ENCODE data around the gene AQP1. TPM values are rescaled to one million over a fixed set of nuclear protein-coding genes. Genes with fewer than 3 reads are reported as not detected.

Gene AQP1
- total RNA-seq, 4 donors from 2014 or later: 12.4 to 86.5 (median 71.5) TPM

DNA sequence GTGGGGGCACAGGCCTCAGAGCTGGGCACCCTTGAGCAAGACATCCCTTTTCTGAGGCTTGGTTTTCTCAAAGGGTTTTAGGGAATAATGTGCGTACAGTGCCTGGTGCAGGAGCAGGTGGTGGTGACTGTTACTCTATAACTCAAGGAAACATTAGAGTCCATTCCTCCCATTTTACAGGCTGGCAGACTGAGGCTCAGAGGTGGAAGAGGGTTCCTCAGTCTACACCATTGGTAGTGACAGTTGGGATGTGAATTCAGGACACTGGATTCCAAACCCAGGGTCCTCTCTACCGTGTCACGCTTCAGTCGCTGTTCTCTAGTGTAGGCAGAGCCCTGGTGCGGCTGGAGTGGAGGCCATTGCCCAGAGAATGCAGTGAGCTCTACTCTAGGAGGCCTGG, 40.0 kb upstream of the AQP1 start:
- DNase-seq: no peak
- Histone ChIP-seq H3K27me3 (no peaks in the 10 kb centered on the region), H3K36me3 (peaks cover 0 to 7% (median 0%) of the 10 kb centered on the region in 3 donors), H3K4me1 (peaks cover 0 to 10% (median 0%) of the 10 kb centered on the region in 4 donors), H3K4me3 (no peak overlapping the region), H3K9me3 (no peaks in the 10 kb centered on the region), H3K27ac (no peak overlapping the region)
- TF ChIP-seq POLR2A (IDR thresholded peaks at IDR 0.05): no peak
- TF ChIP-seq, protein P1, sequence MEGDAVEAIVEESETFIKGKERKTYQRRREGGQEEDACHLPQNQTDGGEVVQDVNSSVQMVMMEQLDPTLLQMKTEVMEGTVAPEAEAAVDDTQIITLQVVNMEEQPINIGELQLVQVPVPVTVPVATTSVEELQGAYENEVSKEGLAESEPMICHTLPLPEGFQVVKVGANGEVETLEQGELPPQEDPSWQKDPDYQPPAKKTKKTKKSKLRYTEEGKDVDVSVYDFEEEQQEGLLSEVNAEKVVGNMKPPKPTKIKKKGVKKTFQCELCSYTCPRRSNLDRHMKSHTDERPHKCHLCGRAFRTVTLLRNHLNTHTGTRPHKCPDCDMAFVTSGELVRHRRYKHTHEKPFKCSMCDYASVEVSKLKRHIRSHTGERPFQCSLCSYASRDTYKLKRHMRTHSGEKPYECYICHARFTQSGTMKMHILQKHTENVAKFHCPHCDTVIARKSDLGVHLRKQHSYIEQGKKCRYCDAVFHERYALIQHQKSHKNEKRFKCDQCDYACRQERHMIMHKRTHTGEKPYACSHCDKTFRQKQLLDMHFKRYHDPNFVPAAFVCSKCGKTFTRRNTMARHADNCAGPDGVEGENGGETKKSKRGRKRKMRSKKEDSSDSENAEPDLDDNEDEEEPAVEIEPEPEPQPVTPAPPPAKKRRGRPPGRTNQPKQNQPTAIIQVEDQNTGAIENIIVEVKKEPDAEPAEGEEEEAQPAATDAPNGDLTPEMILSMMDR (IDR thresholded peaks at IDR 0.05): no peak

DNA sequence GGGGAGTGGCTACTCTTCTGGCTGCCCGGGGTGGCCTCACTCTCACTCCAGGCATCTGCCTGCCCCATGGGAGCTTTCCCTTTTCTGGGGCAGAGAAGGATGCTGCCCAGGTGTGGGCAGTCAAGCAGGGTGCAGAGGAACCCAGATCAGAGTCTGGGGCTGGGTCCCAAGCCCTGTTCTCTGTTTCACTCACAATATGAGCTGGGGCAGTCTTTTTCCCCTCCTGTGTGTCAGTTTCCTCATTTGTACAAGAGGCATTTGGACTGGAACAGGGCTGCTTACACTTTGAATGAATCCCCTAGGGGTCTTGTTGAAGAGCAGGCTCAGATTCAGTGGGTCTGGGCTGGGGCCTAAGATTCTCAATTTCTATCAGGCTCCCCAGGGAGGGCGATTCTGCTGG, 38.4 kb upstream of the AQP1 start:
- DNase-seq: no peak
- H3K27me3 ChIP-seq: no peaks in the 10 kb centered on the region
- no peak overlapping the region for H3K4me3 ChIP-seq
- peaks cover 0 to 7% (median 0%) of the 10 kb centered on the region in 3 donors for H3K36me3 ChIP-seq
- H3K27ac ChIP-seq: no peak overlapping the region
- H3K9me3 ChIP-seq: no peaks in the 10 kb centered on the region
- TF ChIP-seq POLR2A (IDR thresholded peaks at IDR 0.05): no peak
- TF ChIP-seq, protein P1 (IDR thresholded peaks at IDR 0.05): no peak
- H3K4me1 ChIP-seq: no peaks in the 10 kb centered on the region

DNA sequence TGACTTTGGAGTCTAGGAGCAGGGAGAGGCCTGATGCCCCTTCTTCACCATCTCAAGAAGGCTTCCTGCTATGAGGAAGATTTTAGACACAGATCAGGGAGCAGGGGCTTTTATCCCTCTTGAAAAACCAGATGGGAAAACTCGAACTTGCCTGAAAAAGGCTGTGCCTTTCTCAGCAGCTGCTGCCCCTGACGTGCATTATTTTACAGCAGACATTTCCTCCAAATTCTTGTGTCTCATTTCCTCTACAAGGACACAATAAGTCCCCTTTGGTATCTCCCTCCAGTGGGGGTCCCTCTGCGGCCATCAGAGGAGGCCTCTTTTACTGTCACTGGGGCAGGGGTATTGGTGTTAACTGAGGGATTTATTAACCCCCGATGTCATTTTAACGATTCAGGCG, 38.0 kb upstream of the AQP1 start:
- DNase-seq: no peak
- no peak overlapping the region for H3K27ac ChIP-seq
- TF ChIP-seq, protein P1 (IDR thresholded peaks at IDR 0.05): no peak
- TF ChIP-seq POLR2A (IDR thresholded peaks at IDR 0.05): no peak
- H3K9me3 ChIP-seq: no peaks in the 10 kb centered on the region
- no peaks in the 10 kb centered on the region for H3K27me3 ChIP-seq
- peaks cover 0 to 7% (median 0%) of the 10 kb centered on the region in 3 donors for H3K36me3 ChIP-seq
- H3K4me1 ChIP-seq: no peaks in the 10 kb centered on the region
- H3K4me3 ChIP-seq: no peak overlapping the region

DNA sequence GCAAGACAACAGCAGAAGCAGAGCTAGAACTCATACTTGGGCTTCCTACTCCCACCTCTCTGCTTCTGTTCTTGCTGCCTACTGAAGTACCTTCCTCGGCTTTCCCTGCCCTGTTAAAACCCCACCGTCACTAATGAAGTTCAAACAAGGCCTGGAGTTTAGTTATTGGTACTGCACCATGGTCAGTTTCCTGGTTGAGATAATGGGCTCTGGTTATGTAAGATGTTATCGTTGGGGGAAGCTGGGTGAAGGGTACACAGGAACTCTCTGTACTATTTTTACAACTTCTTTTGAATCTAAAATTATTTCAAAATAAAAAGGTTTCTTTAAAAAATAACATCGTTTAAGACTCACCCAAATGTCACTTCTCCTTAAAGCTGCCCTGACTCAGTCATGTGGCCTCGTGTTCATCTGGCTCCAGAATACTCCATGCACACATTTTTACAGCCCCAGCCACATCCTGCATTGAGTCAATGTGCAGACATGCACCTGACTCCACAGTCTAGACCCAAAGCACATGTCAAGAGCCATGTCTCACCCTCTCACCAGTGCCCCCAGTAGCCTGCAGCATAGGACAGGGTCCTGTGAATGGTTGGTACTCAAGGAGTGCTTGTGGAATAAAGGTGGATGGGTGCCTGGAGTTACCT, 36.9 kb upstream of the AQP1 start:
- no peak overlapping the region for H3K27ac ChIP-seq

DNA sequence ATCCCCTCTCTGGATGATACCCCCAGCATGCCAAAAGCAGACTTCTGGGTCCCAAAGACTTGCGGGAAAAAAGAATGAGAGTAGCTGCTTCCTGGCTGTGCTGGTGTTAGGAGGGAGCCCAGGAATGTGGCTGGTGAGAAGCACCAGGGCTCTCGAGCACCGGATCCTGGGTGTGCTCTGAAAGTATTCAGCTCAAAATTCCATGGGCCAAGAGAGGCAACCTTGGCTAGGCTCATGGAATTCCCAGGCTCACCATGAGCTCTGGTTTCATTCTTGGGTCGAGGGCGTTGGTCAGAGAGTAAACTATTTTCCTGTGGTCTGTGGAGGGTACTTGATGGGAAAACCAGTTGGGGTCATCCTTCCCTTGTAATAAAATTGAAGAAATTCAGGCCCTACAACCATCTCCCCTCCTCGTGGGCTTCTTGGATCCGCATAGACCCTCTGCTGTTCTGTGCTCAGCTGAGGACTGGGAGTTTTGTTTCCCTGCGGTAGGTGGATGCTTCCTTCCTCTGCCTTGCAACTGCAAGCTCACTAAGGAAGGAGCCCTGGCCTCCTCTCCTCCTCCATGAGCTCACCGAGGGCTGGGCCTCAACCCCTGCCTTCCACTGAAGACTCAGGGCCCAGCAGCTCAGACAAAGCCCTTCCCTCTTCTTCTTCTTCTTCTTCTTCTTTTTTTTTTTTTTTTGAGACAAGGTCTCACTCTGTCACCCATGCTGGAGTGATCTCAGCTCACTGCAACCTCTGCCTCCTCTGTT, 34.5 kb upstream of the AQP1 start:
- TF ChIP-seq, protein P1 (IDR thresholded peaks at IDR 0.05): no peak
- no peak for TF ChIP-seq POLR2A (IDR thresholded peaks at IDR 0.05)
- H3K4me3 ChIP-seq: no peak overlapping the region
- no peaks in the 10 kb centered on the region for H3K9me3 ChIP-seq
- no peak for DNase-seq
- peaks cover 0 to 7% (median 0%) of the 10 kb centered on the region in 3 donors for H3K36me3 ChIP-seq
- H3K4me1 ChIP-seq: no peaks in the 10 kb centered on the region
- H3K27ac ChIP-seq: no peak overlapping the region
- no peaks in the 10 kb centered on the region for H3K27me3 ChIP-seq

More for the DNA sequence above, 36.9 kb upstream of the AQP1 start:
- TF ChIP-seq, protein P1 (IDR thresholded peaks at IDR 0.05): no peak
- no peak for TF ChIP-seq POLR2A (IDR thresholded peaks at IDR 0.05)
- Histone ChIP-seq H3K27me3 (no peaks in the 10 kb centered on the region), H3K9me3 (no peaks in the 10 kb centered on the region), H3K36me3 (peaks cover 0 to 7% (median 0%) of the 10 kb centered on the region in 3 donors), H3K4me1 (no peaks in the 10 kb centered on the region), H3K4me3 (no peak overlapping the region)
- DNase-seq: no peak
